Upper lobe of left lung (tissue), 6 donors: Measurements from ENCODE around the gene PAPOLA. TPM values are rescaled to one million over a fixed set of nuclear protein-coding genes. Genes with fewer than 3 reads are reported as not detected.

ENCODE experiments used
- ATAC-seq, 2 donors: fragments of 200-7000 bp; cut with Tn5 transposase; one replicate each; pipeline ENCODE4 v1.9.1; 2022; ENCODE audit warnings: mild to moderate bottlenecking in 2 of 2, moderate library complexity in 2 of 2; ENCODE audit not compliant: low FRiP score in 2 of 2
- DNase-seq, 2 donors: peaks; one replicate each; pipeline ENCODE4 v3.0.0-alpha.2; 2019 to 2020
- H3K27ac ChIP-seq, 4 donors: fragments of 200-600 bp; sonication (generic); one replicate each; pipeline ENCODE4 v1.5.1; 2016 to 2019
- H3K27me3 ChIP-seq, 4 donors: fragments of 200-600 bp; sonication (generic); one replicate each; pipeline ENCODE4 v1.5.1; 2017 to 2019
- H3K36me3 ChIP-seq, 4 donors: fragments of 200-600 bp; sonication (generic); one replicate each; pipeline ENCODE4 v1.5.1; 2016 to 2019
- H3K4me1 ChIP-seq, 4 donors: fragments of 200-600 bp; sonication (generic); one replicate each; pipeline ENCODE4 v1.5.1; 2018 to 2019
- H3K4me3 ChIP-seq, 4 donors: fragments of 200-600 bp; sonication (generic); one replicate each; pipeline ENCODE4 v1.5.1; 2017 to 2019; ENCODE audit warnings: mild to moderate bottlenecking in 2 of 4, moderate library complexity in 1 of 4
- H3K9me3 ChIP-seq, 4 donors: fragments of 200-600 bp; sonication (generic); one replicate each; pipeline ENCODE4 v1.5.1; 2018 to 2019
- EP300 ChIP-seq, 4 donors: sonication (generic); formaldehyde crosslinking; IDR thresholded peaks; one replicate each; pipeline ENCODE4 v1.5.1; 2017; ENCODE audit warnings: antibody characterized with exemption in 4 of 4, control low read depth in 2 of 4
- POLR2A ChIP-seq, 4 donors: fragments of 450-650 bp; IDR thresholded peaks; one replicate each; pipeline ENCODE4 v1.5.1; 2016 to 2017; ENCODE audit warnings: antibody characterized with exemption in 4 of 4, mild to moderate bottlenecking in 2 of 4
- POLR2AphosphoS5 ChIP-seq, 2 donors: sonication (generic); formaldehyde crosslinking; IDR thresholded peaks; one replicate each; pipeline ENCODE4 v1.5.1; 2017; ENCODE audit warnings: antibody characterized with exemption in 2 of 2
- WGBS, 2 donors: methylation state at CpG; one replicate each; pipeline ENCODE4 v1.1.5; 2017 to 2018; 5-methylcytosine and 5-hydroxymethylcytosine counted together
- total RNA-seq, 6 donors: library from RNA; depleted of rRNA in 4 of 6; stranded (reverse); fragments of >200 nt in 4 of 6; gene quantifications; one replicate each; pipeline versions ENCODE4 v1.1.0 to v1.2.1, GENCODE V29; 2016 to 2021
- TF ChIP-seq, protein P1 (sequence below), 6 experiments: fragments of 450-650 bp in 4 of 6; fragments of 200-600 bp in 2 of 6; sonication (generic) in 2 of 6; IDR thresholded peaks; one replicate each; pipeline ENCODE4 v1.5.1; 2016 to 2019; ENCODE audit warnings: antibody characterized with exemption in 6 of 6
- donor health status: DM: no; HTN: no; CAD: no; lungs with moderate emphysema.
- donor health status: DM: no; HTN: yes; CAD: no; lungs with severe emphysema.

The PAPOLA gene
- total RNA-seq, 6 donors from 2014 or later = 109 to 210 (median 137) TPM

DNA sequence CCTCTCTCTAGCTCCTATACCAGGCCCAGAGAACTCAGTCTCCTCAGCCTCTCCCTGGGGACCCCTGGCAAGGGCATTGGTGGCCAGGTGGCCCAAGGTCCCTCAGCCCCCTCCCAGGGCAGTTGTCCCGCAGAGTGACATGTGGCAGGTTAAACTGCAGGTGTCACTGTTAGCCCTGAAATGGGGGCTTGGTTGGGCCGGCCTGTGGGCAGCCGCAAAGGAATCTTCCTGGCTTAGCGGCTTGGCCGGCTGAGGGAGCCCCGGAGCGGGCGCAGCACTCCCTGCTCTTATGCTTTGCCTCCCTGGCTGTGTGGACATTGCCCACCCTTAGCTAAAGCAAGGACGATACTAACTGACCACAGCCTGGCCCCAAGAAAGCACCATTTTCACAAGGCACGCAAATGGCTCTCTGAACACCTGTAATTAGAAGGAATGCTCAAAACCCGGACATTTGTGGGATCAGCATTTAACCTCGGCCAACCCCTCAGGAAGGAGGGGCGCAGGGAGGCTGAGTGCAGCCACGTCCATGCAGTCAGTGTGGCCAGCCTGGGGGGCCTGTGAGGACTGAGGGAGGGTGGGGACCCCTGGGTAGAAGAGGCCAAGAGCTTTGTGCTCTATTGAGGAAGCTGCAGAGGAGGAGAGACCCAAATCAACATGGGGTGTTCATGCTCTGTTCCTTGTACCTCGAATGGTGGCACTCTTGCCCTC lies 82.2 kb downstream of the PAPOLA start:
- peaks cover 0 to 7% (median 0%) of the 10 kb centered on the region in 4 donors for H3K4me1 ChIP-seq
- no peaks in the 10 kb centered on the region for H3K36me3 ChIP-seq
- no peak overlapping the region for H3K27ac ChIP-seq
- DNase-seq = peak; percentile 48 to 70
- TF ChIP-seq, protein P1, sequence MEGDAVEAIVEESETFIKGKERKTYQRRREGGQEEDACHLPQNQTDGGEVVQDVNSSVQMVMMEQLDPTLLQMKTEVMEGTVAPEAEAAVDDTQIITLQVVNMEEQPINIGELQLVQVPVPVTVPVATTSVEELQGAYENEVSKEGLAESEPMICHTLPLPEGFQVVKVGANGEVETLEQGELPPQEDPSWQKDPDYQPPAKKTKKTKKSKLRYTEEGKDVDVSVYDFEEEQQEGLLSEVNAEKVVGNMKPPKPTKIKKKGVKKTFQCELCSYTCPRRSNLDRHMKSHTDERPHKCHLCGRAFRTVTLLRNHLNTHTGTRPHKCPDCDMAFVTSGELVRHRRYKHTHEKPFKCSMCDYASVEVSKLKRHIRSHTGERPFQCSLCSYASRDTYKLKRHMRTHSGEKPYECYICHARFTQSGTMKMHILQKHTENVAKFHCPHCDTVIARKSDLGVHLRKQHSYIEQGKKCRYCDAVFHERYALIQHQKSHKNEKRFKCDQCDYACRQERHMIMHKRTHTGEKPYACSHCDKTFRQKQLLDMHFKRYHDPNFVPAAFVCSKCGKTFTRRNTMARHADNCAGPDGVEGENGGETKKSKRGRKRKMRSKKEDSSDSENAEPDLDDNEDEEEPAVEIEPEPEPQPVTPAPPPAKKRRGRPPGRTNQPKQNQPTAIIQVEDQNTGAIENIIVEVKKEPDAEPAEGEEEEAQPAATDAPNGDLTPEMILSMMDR (IDR thresholded peaks at IDR 0.05) = peak in 4 of 6 experiments; percentile 25 to 66 (median 56)
- TF ChIP-seq EP300 (IDR thresholded peaks at IDR 0.05) = no peak
- TF ChIP-seq POLR2A (IDR thresholded peaks at IDR 0.05) = no peak
- no peak for TF ChIP-seq POLR2AphosphoS5 (IDR thresholded peaks at IDR 0.05)
- ATAC-seq = peak; percentile 24 to 31
- no peaks in the 10 kb centered on the region for H3K9me3 ChIP-seq
- WGBS, 2 donors = 19 to 24% methylated on average over 13 to 14 of the region's 15 CpGs
- H3K27me3 ChIP-seq = peaks cover 0 to 5% (median 0%) of the 10 kb centered on the region in 4 donors
- H3K4me3 ChIP-seq = no peak overlapping the region

DNA sequence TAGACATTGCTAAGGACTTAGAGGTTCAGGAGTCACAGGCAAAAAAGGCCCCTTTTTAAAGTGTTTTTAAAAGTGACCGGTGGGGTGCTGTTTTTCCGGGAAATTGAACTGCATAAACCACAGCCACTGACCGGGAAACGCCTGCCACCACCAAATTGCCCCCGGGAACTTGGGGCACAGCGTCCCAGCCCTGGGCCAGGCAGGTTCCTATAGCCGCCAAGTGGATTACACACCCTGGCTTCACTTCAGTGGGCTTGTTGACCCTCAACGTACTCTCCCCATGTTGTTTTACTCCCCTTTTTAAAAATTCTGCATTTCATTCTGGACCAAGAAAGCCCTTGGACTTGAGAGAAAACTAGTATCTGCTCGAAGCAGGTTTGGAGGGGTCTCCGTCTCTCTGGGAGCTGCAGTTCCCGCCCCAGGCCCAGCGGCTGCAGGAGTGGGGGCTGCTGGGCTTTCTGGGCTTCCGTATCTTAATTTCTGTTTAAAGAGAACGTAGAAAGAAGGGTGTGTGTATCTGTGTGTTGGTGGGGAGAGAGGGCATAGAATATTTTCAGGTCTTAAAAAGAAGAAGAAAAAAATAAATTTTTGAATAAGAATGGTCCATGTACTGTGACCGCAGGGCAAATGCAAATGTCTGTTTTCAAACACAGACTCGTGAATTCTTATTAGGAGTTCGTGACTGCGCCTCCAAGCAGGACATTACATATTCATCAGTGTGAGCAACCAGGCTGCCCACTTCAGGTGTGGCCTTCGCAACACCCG lies 82.9 kb downstream of the PAPOLA start:
- no peaks in the 10 kb centered on the region for H3K9me3 ChIP-seq
- TF ChIP-seq, protein P1 (IDR thresholded peaks at IDR 0.05) = no peak
- TF ChIP-seq EP300 (IDR thresholded peaks at IDR 0.05) = no peak
- no peak for TF ChIP-seq POLR2AphosphoS5 (IDR thresholded peaks at IDR 0.05)
- no peak for TF ChIP-seq POLR2A (IDR thresholded peaks at IDR 0.05)
- H3K27me3 ChIP-seq = peaks cover 0 to 5% (median 0%) of the 10 kb centered on the region in 4 donors
- DNase-seq (peak in 1 of 2 donors; percentile 38), ATAC-seq (no peak)
- 86% methylated on average over 20 of the region's 20 CpGs for WGBS, 2 donors
- no peaks in the 10 kb centered on the region for H3K36me3 ChIP-seq
- no peak overlapping the region for H3K4me3 ChIP-seq
- H3K27ac ChIP-seq = no peak overlapping the region
- peaks cover 0 to 7% (median 0%) of the 10 kb centered on the region in 4 donors for H3K4me1 ChIP-seq

DNA sequence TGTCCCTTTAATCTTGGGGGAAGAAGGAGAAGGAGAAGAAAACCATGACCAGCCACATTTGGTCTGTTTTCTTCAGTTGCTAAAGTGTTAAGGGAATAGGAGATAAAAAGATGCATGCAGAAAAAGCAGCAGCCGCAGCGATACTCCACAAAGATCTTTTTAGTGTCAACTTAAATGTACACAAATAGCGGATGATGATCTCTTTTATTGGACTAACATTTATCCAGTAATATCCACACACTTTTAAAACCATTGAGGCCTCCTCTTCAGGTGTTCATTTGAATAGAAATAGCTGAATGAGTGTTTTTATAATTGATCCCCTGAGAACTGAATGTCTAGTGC lies 83.5 kb downstream of the PAPOLA start:
- no peak overlapping the region for H3K27ac ChIP-seq
- DNase-seq = no peak
- H3K9me3 ChIP-seq = no peaks in the 10 kb centered on the region
- no peaks in the 10 kb centered on the region for H3K36me3 ChIP-seq
- H3K4me3 ChIP-seq = no peak overlapping the region
- WGBS, 2 donors = 93 to 94% methylated on average over 3 of the region's 3 CpGs
- peaks cover 0 to 5% (median 0%) of the 10 kb centered on the region in 4 donors for H3K27me3 ChIP-seq
- peaks cover 0 to 7% (median 0%) of the 10 kb centered on the region in 4 donors for H3K4me1 ChIP-seq
- no peak for TF ChIP-seq EP300 (IDR thresholded peaks at IDR 0.05)
- TF ChIP-seq, protein P1 (IDR thresholded peaks at IDR 0.05) = no peak
- TF ChIP-seq POLR2AphosphoS5 (IDR thresholded peaks at IDR 0.05) = no peak
- no peak for TF ChIP-seq POLR2A (IDR thresholded peaks at IDR 0.05)
- ATAC-seq = no peak

DNA sequence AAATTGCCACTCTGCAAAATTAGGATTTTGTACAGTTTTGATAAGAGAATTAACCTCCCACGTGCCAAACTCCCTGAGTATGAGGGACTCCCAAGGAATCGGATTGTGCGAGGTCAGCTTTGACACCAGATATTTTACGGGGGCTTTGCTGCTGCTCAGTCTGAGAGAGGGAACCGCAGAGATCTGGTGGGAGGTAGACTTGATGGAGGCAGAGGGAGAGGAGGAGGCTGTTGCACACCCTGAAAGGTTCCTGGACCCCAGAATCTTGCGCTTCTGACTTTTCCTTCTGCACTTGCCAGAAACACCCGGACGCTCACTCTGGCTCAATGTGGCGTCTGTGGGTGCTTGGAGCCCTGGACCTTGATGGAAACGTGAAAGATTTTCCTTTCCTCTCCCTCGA lies 83.9 kb downstream of the PAPOLA start:
- WGBS, 2 donors = 71 to 81% methylated on average over 11 of the region's 11 CpGs
- Histone ChIP-seq H3K36me3 (no peaks in the 10 kb centered on the region), H3K27me3 (peaks cover 0 to 5% (median 0%) of the 10 kb centered on the region in 4 donors), H3K9me3 (no peaks in the 10 kb centered on the region), H3K4me3 (no peak overlapping the region), H3K4me1 (peaks cover 0 to 7% (median 0%) of the 10 kb centered on the region in 4 donors), H3K27ac (no peak overlapping the region)
- no peak for DNase-seq
- ATAC-seq = no peak
- TF ChIP-seq, protein P1 (IDR thresholded peaks at IDR 0.05) = no peak
- TF ChIP-seq POLR2A (IDR thresholded peaks at IDR 0.05) (no peak), POLR2AphosphoS5 (IDR thresholded peaks at IDR 0.05) (no peak), EP300 (IDR thresholded peaks at IDR 0.05) (no peak)
